ENCODE data around the gene ZNF14.
A peak's percentile ranks its signal among the peaks of the same experiment; 100 is the strongest.
"Not testable (repeated sequence)": the region's sequence is repeated elsewhere in the genome, so short reads cannot be mapped to it uniquely, and the experiment has no call there.

The ZNF14 gene

DNA sequence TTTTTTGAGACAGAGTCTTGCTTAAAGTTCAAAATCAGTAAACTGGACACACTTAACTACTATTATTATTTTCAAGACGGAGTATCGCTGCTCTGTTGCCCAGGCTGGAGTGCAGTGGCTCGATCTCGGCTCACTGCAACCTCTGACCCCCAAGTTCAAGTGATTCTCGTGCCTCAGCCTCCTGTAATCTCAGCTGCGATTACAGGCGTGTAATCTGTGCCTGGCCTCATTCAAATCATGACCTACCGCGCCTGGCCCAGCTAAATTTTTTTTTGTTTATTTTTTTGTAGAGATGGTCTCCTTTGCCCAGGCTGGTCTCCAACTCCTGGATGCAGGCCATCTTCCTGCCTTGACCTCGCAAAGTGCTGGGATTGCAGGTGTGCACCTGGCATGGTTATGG is 41.2 kb downstream of the ZNF14 start:
- H3K9me3 ChIP-seq (ENCODE audit: control extremely low read depth in 1 of 5, control insufficient read depth in 4 of 5, insufficient read depth in 2 of 5, low read depth in 1 of 5, low read length in 4 of 5): peaks cover 0 to 9% (median 6%) of the 10 kb centered on the region in 5 experiments
- POLR2A ChIA-PET: no interaction called here
- no peaks in the 10 kb centered on the region for H3K27me3 ChIP-seq (replicated peaks in 2 of 5; ENCODE audit: control insufficient read depth in 4 of 5, insufficient read depth in 5 of 5, low read length in 4 of 5)
- H3K36me3 ChIP-seq (ENCODE audit: control insufficient read depth in 4 of 4, insufficient read depth in 4 of 4, low read length in 3 of 4): peaks cover 0 to 4% (median under 1%) of the 10 kb centered on the region in 4 experiments
- H3K4me3 ChIP-seq (ENCODE audit: control insufficient read depth in 1 of 7, extremely low read depth in 1 of 7, insufficient read depth in 4 of 7, low read depth in 2 of 7, low read length in 6 of 7): no peak overlapping the region
- 98% methylated on average over 8 of the region's 10 CpGs for WGBS (ENCODE audit: insufficient coverage)
- no peak for DNase-seq
- H3K4me1 ChIP-seq (ENCODE audit: control extremely low read depth in 1 of 4, control insufficient read depth in 4 of 4, insufficient read depth in 4 of 4, low read length in 3 of 4): no peaks in the 10 kb centered on the region
- CTCF ChIA-PET: no interaction called here
- no peak overlapping the region for H3K27ac ChIP-seq (ENCODE audit: insufficient read depth in 1 of 2, low read depth in 1 of 2, low read length in 2 of 2, poor library complexity in 1 of 2, severe bottlenecking in 2 of 2)

DNA sequence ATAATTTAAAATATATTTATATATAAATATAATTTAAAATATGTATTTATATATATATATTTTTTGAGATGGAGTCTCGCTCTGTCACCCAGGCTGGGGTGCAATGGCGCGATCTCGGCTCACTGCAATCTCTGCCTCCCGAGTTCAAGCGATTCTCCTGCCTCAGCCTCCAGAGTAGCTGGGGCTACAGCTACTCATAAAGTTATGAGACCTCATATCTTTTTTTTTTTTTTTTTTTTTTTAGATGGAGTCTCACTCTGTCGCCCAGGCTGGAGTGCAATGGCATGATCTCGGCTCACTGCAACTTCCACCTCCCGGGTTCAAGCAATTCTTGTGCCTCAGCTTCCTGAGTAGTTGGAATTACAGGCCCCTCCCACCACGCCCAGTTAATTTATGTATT is 43.9 kb downstream of the ZNF14 start:
- peaks cover 0 to 18% (median 10%) of the 10 kb centered on the region in 5 experiments for H3K9me3 ChIP-seq (ENCODE audit: control extremely low read depth in 1 of 5, control insufficient read depth in 4 of 5, insufficient read depth in 2 of 5, low read depth in 1 of 5, low read length in 4 of 5)
- H3K4me1 ChIP-seq (ENCODE audit: control extremely low read depth in 1 of 4, control insufficient read depth in 4 of 4, insufficient read depth in 4 of 4, low read length in 3 of 4); CTCF ChIA-PET; H3K4me3 ChIP-seq (ENCODE audit: control insufficient read depth in 1 of 7, extremely low read depth in 1 of 7, insufficient read depth in 4 of 7, low read depth in 2 of 7, low read length in 6 of 7); H3K36me3 ChIP-seq (ENCODE audit: control insufficient read depth in 4 of 4, insufficient read depth in 4 of 4, low read length in 3 of 4); H3K27me3 ChIP-seq (replicated peaks in 2 of 5; ENCODE audit: control insufficient read depth in 4 of 5, insufficient read depth in 5 of 5, low read length in 4 of 5); H3K27ac ChIP-seq (ENCODE audit: insufficient read depth in 1 of 2, low read depth in 1 of 2, low read length in 2 of 2, poor library complexity in 1 of 2, severe bottlenecking in 2 of 2): not testable (repeated sequence)
- 100% methylated on average over 3 of the region's 10 CpGs for WGBS (ENCODE audit: insufficient coverage)
- POLR2A ChIA-PET: interaction anchor here (0.6 kb wide), 1 partner anchor 547 kb away, joined by 3 read pairs; no protein-coding TSS in a partner anchor
- peak in 2 of 3 donors; percentile 37 to 48 for DNase-seq

DNA sequence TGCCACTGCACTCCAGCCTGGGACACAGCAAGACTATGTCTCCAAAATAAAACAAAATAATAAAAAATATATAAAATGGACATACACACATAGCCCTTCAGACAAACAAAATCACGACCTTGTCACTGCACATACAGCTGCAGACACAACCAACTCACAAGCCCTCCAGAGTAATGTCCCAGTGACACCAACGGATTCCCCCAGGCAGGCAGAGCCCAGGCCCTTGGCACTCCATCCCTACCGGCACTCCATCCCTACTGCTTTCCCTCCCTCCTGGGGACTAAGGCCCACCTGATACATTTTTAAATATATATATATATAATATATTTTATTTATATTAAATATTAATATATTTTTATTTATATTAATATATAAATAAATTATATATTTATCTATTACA is 45.8 kb downstream of the ZNF14 start:
- Histone ChIP-seq H3K36me3 (ENCODE audit: control insufficient read depth in 4 of 4, insufficient read depth in 4 of 4, low read length in 3 of 4) (peaks cover 2 to 22% (median 7%) of the 10 kb centered on the region in 4 experiments), H3K4me3 (ENCODE audit: control insufficient read depth in 1 of 7, extremely low read depth in 1 of 7, insufficient read depth in 4 of 7, low read depth in 2 of 7, low read length in 6 of 7) (no peak overlapping the region), H3K27ac (ENCODE audit: insufficient read depth in 1 of 2, low read depth in 1 of 2, low read length in 2 of 2, poor library complexity in 1 of 2, severe bottlenecking in 2 of 2) (no peak overlapping the region), H3K4me1 (ENCODE audit: control extremely low read depth in 1 of 4, control insufficient read depth in 4 of 4, insufficient read depth in 4 of 4, low read length in 3 of 4) (no peaks in the 10 kb centered on the region), H3K9me3 (ENCODE audit: control extremely low read depth in 1 of 5, control insufficient read depth in 4 of 5, insufficient read depth in 2 of 5, low read depth in 1 of 5, low read length in 4 of 5) (peaks cover 2 to 34% (median 19%) of the 10 kb centered on the region in 5 experiments), H3K27me3 (replicated peaks in 2 of 5; ENCODE audit: control insufficient read depth in 4 of 5, insufficient read depth in 5 of 5, low read length in 4 of 5) (no peaks in the 10 kb centered on the region)
- ChIA-PET POLR2A (no interaction called here), CTCF (no interaction called here)
- no CpG with 5 or more reads among the region's 3 CpGs for WGBS (ENCODE audit: insufficient coverage)
- DNase-seq: peak in 2 of 3 donors; percentile 35 to 58

DNA sequence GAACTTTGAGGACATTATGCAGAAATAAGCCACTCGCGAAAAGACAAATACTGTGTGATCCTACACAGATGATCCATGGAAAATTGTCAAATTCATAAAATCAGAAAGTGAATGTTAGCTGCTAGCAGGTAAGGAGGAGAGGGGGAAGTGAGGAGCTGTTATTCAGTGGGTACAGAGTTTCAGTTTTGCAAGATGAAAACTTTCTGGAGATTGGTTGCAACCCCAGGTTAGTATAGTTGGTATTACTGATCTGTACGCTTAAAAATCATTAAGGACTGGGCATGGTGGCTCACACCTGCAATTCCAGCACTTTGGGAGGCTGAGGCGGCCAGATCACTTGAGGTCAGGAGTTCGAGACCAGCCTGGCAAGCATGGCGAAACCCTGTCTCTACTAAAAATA is 46.3 kb downstream of the ZNF14 start:
- Histone ChIP-seq H3K4me3 (ENCODE audit: control insufficient read depth in 1 of 7, extremely low read depth in 1 of 7, insufficient read depth in 4 of 7, low read depth in 2 of 7, low read length in 6 of 7) (no peak overlapping the region), H3K9me3 (ENCODE audit: control extremely low read depth in 1 of 5, control insufficient read depth in 4 of 5, insufficient read depth in 2 of 5, low read depth in 1 of 5, low read length in 4 of 5) (peaks cover 2 to 33% (median 20%) of the 10 kb centered on the region in 5 experiments), H3K27ac (ENCODE audit: insufficient read depth in 1 of 2, low read depth in 1 of 2, low read length in 2 of 2, poor library complexity in 1 of 2, severe bottlenecking in 2 of 2) (no peak overlapping the region), H3K27me3 (replicated peaks in 2 of 5; ENCODE audit: control insufficient read depth in 4 of 5, insufficient read depth in 5 of 5, low read length in 4 of 5) (no peaks in the 10 kb centered on the region), H3K4me1 (ENCODE audit: control extremely low read depth in 1 of 4, control insufficient read depth in 4 of 4, insufficient read depth in 4 of 4, low read length in 3 of 4) (no peaks in the 10 kb centered on the region), H3K36me3 (ENCODE audit: control insufficient read depth in 4 of 4, insufficient read depth in 4 of 4, low read length in 3 of 4) (peaks cover 2 to 25% (median 7%) of the 10 kb centered on the region in 4 experiments)
- ChIA-PET CTCF (no interaction called here), POLR2A (no interaction called here)
- 98% methylated on average over 5 of the region's 6 CpGs for WGBS (ENCODE audit: insufficient coverage)
- DNase-seq: no peak

DNA sequence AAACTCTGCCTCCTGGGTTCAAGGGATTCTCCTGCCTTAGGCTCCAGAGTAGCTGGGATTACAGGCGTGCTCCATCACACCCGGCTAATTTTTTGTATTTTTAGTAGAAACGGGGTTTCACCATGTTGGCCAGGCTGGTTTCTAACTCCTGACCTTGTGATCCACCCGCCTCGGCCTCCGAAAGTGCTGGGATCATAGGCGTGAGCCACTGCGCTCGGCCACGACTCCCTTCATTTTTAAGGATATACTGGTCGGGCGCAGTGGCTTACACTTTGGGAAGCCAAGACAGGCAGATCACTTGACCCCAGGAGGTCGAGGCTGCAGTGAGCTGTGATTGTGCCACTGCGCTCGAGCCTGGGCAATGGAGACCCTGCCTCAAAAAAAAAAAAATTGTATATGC is 46.8 kb downstream of the ZNF14 start:
- DNase-seq; H3K4me3 ChIP-seq (ENCODE audit: control insufficient read depth in 1 of 7, extremely low read depth in 1 of 7, insufficient read depth in 4 of 7, low read depth in 2 of 7, low read length in 6 of 7); H3K27me3 ChIP-seq (replicated peaks in 2 of 5; ENCODE audit: control insufficient read depth in 4 of 5, insufficient read depth in 5 of 5, low read length in 4 of 5); H3K4me1 ChIP-seq (ENCODE audit: control extremely low read depth in 1 of 4, control insufficient read depth in 4 of 4, insufficient read depth in 4 of 4, low read length in 3 of 4); POLR2A ChIA-PET; CTCF ChIA-PET; H3K27ac ChIP-seq (ENCODE audit: insufficient read depth in 1 of 2, low read depth in 1 of 2, low read length in 2 of 2, poor library complexity in 1 of 2, severe bottlenecking in 2 of 2): not testable (repeated sequence)
- WGBS (ENCODE audit: insufficient coverage): 97% methylated on average over 12 of the region's 15 CpGs
- H3K9me3 ChIP-seq (ENCODE audit: control extremely low read depth in 1 of 5, control insufficient read depth in 4 of 5, insufficient read depth in 2 of 5, low read depth in 1 of 5, low read length in 4 of 5): peaks cover 4 to 37% (median 22%) of the 10 kb centered on the region in 5 experiments
- peaks cover 7 to 29% (median 7%) of the 10 kb centered on the region in 4 experiments for H3K36me3 ChIP-seq (ENCODE audit: control insufficient read depth in 4 of 4, insufficient read depth in 4 of 4, low read length in 3 of 4)

DNA sequence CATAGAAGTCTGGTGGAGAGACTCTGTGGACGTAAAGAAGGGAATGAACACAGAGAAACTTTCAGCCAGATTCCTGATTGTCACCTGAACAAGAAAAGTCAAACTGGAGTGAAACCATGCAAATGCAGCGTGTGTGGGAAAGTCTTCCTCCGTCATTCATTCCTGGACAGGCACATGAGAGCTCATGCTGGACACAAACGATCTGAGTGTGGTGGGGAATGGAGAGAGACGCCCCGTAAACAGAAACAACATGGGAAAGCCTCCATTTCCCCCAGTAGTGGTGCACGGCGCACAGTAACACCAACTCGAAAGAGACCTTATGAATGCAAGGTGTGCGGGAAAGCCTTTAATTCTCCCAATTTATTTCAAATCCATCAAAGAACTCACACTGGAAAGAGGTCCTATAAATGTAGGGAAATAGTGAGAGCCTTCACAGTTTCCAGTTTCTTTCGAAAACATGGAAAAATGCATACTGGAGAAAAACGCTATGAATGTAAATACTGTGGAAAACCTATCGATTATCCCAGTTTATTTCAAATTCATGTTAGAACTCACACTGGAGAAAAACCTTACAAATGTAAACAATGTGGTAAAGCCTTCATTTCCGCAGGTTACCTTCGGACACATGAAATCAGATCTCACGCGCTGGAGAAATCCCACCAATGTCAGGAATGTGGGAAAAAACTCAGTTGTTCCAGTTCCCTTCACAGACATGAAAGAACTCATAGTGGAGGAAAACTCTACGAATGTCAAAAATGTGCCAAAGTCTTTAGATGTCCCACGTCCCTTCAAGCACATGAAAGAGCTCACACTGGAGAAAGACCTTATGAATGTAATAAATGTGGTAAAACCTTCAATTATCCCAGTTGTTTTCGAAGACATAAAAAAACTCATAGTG is 53.5 kb downstream of the ZNF14 start:
- ChIA-PET POLR2A (no interaction called here), CTCF (no interaction called here)
- Histone ChIP-seq H3K4me3 (ENCODE audit: control insufficient read depth in 1 of 7, extremely low read depth in 1 of 7, insufficient read depth in 4 of 7, low read depth in 2 of 7, low read length in 6 of 7) (peak overlapping the region in 1 of 7 experiments; percentile 20), H3K36me3 (ENCODE audit: control insufficient read depth in 4 of 4, insufficient read depth in 4 of 4, low read length in 3 of 4) (peaks cover 36 to 90% (median 58%) of the 10 kb centered on the region in 4 experiments), H3K27me3 (replicated peaks in 2 of 5; ENCODE audit: control insufficient read depth in 4 of 5, insufficient read depth in 5 of 5, low read length in 4 of 5) (no peaks in the 10 kb centered on the region), H3K27ac (ENCODE audit: insufficient read depth in 1 of 2, low read depth in 1 of 2, low read length in 2 of 2, poor library complexity in 1 of 2, severe bottlenecking in 2 of 2) (no peak overlapping the region), H3K4me1 (ENCODE audit: control extremely low read depth in 1 of 4, control insufficient read depth in 4 of 4, insufficient read depth in 4 of 4, low read length in 3 of 4) (no peaks in the 10 kb centered on the region), H3K9me3 (ENCODE audit: control extremely low read depth in 1 of 5, control insufficient read depth in 4 of 5, insufficient read depth in 2 of 5, low read depth in 1 of 5, low read length in 4 of 5) (peaks cover 13 to 85% (median 62%) of the 10 kb centered on the region in 5 experiments)
- WGBS (ENCODE audit: insufficient coverage): 100% methylated on average over 10 of the region's 20 CpGs
- DNase-seq: no peak

DNA sequence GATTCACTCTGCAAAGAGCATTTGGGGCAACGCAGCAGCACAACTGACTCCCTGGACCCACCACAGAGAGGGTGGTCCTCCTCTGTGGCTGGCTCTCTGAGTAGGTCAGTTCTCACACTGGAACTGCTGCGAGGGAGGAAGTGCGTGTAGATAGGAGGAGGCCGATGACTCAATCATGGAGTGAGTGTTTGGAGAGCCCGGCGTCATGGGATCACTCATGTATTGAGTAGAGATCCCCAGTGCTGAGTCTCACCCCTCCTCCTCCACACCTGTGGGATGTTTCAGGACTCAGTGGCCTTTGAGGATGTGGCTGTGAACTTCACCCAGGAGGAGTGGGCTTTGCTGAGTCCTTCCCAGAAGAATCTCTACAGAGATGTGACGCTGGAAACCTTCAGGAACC is 55.3 kb downstream of the ZNF14 start:
- peaks cover 11 to 83% (median 70%) of the 10 kb centered on the region in 5 experiments for H3K9me3 ChIP-seq (ENCODE audit: control extremely low read depth in 1 of 5, control insufficient read depth in 4 of 5, insufficient read depth in 2 of 5, low read depth in 1 of 5, low read length in 4 of 5)
- no peak for DNase-seq
- H3K4me3 ChIP-seq (ENCODE audit: control insufficient read depth in 1 of 7, extremely low read depth in 1 of 7, insufficient read depth in 4 of 7, low read depth in 2 of 7, low read length in 6 of 7): peak overlapping the region in 2 of 7 experiments; percentile 36 to 40
- POLR2A ChIA-PET: no interaction called here
- CTCF ChIA-PET: interaction anchor here (1.0 kb wide), 1 partner anchor 43 kb away, joined by 3 read pairs; no protein-coding TSS in a partner anchor
- 94% methylated on average over 3 of the region's 7 CpGs for WGBS (ENCODE audit: insufficient coverage)
- no peaks in the 10 kb centered on the region for H3K27me3 ChIP-seq (replicated peaks in 2 of 5; ENCODE audit: control insufficient read depth in 4 of 5, insufficient read depth in 5 of 5, low read length in 4 of 5)
- H3K27ac ChIP-seq (ENCODE audit: insufficient read depth in 1 of 2, low read depth in 1 of 2, low read length in 2 of 2, poor library complexity in 1 of 2, severe bottlenecking in 2 of 2): no peak overlapping the region
- peaks cover 31 to 91% (median 68%) of the 10 kb centered on the region in 4 experiments for H3K36me3 ChIP-seq (ENCODE audit: control insufficient read depth in 4 of 4, insufficient read depth in 4 of 4, low read length in 3 of 4)
- no peaks in the 10 kb centered on the region for H3K4me1 ChIP-seq (ENCODE audit: control extremely low read depth in 1 of 4, control insufficient read depth in 4 of 4, insufficient read depth in 4 of 4, low read length in 3 of 4)
